IMR-90 (cell line): ENCODE results near the gene CERS1. TPM values are rescaled to one million over a fixed set of nuclear protein-coding genes. Genes with fewer than 3 reads are reported as not detected.

Source experiments
- ATAC-seq: fragments of 200-7000 bp; cut with Tn5 transposase; 2 replicates; pipeline ENCODE4 v1.9.1; 2020; ENCODE audit warnings: low read depth, mild to moderate bottlenecking, moderate library complexity
- BruUV-seq: library from RNA; stranded (reverse); fragments of 400-500 nt; replicated peaks from 2 replicates; lab custom pipeline; 2021; lab: Mats Ljungman, UMichigan
- CTCF ChIA-PET: fragments of 300-600 bp; formaldehyde crosslinking; extraction: SDS; loops from one replicate; lab custom pipeline; 2021; ENCODE audit warnings: antibody characterized with exemption; lab: Yijun Ruan, JAX
- POLR2A ChIA-PET: fragments of 300-600 bp; sonication (Branson Sonifier 250); formaldehyde crosslinking; loops from one replicate; lab custom pipeline; 2022; ENCODE audit warnings: antibody characterized with exemption; ENCODE audit not compliant: unreplicated experiment; lab: Charles Lee
- DNase-seq: peaks from one replicate; pipeline ENCODE4 v3.0.0; 2013
- H2AFZ ChIP-seq: replicated peaks from 2 replicates; pipeline ENCODE3; 2013; ENCODE audit warnings: low read length, mild to moderate bottlenecking; ENCODE audit not compliant: poor library complexity
- H2AK5ac ChIP-seq: 2 replicates; pipeline ENCODE4 v1.6.1; 2013; ENCODE audit warnings: low read depth, low read length, inconsistent platforms
- H2AK9ac ChIP-seq: replicated peaks from 2 replicates; pipeline ENCODE3; 2013; ENCODE audit warnings: mild to moderate bottlenecking, low read depth, low read length, moderate library complexity; ENCODE audit not compliant: poor library complexity
- H2BK120ac ChIP-seq: 2 replicates; pipeline ENCODE4 v1.6.1; 2013; ENCODE audit warnings: low read depth, low read length, inconsistent platforms
- H2BK15ac ChIP-seq: 3 replicates; pipeline ENCODE4 v1.6.1; 2013; ENCODE audit warnings: low read depth, low read length, inconsistent platforms
- H2BK20ac ChIP-seq: 2 replicates; pipeline ENCODE4 v1.6.1; 2013; ENCODE audit warnings: low read depth, mild to moderate bottlenecking, inconsistent platforms, low read length, moderate library complexity
- H2BK5ac ChIP-seq: 2 replicates; pipeline ENCODE4 v1.6.1; 2013; ENCODE audit warnings: mild to moderate bottlenecking, low read depth, low read length, inconsistent platforms; ENCODE audit not compliant: poor library complexity, severe bottlenecking
- H3K14ac ChIP-seq: replicated peaks from 2 replicates; pipeline ENCODE4 v1.6.1; 2013; ENCODE audit warnings: low read depth, low read length, inconsistent platforms
- H3K18ac ChIP-seq: 2 replicates; pipeline ENCODE4 v1.6.1; 2013; ENCODE audit warnings: low read depth, low read length, control low read depth
- H3K23ac ChIP-seq: 2 replicates; pipeline ENCODE4 v1.6.1; 2013; ENCODE audit warnings: low read depth, low read length, inconsistent platforms
- H3K27ac ChIP-seq: 2 replicates; pipeline ENCODE4 v1.5.1; 2013; ENCODE audit warnings: mild to moderate bottlenecking, control low read depth, low read length; ENCODE audit not compliant: insufficient read depth
- H3K27me3 ChIP-seq: 2 replicates; pipeline ENCODE4 v1.6.1; 2013; ENCODE audit warnings: low read length; ENCODE audit not compliant: control insufficient read depth, insufficient read depth
- H3K36me3 ChIP-seq: 2 replicates; pipeline ENCODE4 v1.6.1; 2013; ENCODE audit warnings: low read length, mixed read lengths; ENCODE audit not compliant: control insufficient read depth, insufficient read depth
- H3K4ac ChIP-seq: 2 replicates; pipeline ENCODE4 v1.6.1; 2013; ENCODE audit warnings: low read depth, low read length, inconsistent platforms
- H3K4me1 ChIP-seq: 2 replicates; pipeline ENCODE4 v1.6.1; 2013; ENCODE audit warnings: low read length, mixed read lengths; ENCODE audit not compliant: control insufficient read depth, insufficient read depth
- H3K4me2 ChIP-seq: 2 replicates; pipeline ENCODE4 v1.6.1; 2013; ENCODE audit warnings: low read depth, mild to moderate bottlenecking, control low read depth, low read length, moderate library complexity
- H3K4me3 ChIP-seq: 2 replicates; pipeline ENCODE4 v1.5.1; 2013; ENCODE audit warnings: low read depth, mild to moderate bottlenecking, control low read depth, low read length, moderate library complexity; ENCODE audit not compliant: insufficient read depth
- H3K56ac ChIP-seq: 2 replicates; pipeline ENCODE4 v1.6.1; 2013; ENCODE audit warnings: low read length, inconsistent platforms; ENCODE audit not compliant: insufficient read depth; ENCODE audit errors: extremely low read depth
- H3K79me1 ChIP-seq, 2 experiments: 2 replicates each; pipeline ENCODE4 v1.6.1; 2013; ENCODE audit warnings: low read length in 2 of 2, inconsistent platforms in 1 of 2, low read depth in 1 of 2
- H3K9ac ChIP-seq: 2 replicates; pipeline ENCODE4 v1.6.1; 2013; ENCODE audit warnings: low read depth, low read length, control low read depth
- H3K9me1 ChIP-seq: 2 replicates; pipeline ENCODE4 v1.6.1; 2013; ENCODE audit warnings: low read length, inconsistent platforms; ENCODE audit not compliant: insufficient read depth
- H3K9me3 ChIP-seq: 2 replicates; pipeline ENCODE4 v1.6.1; 2013; ENCODE audit warnings: low read length; ENCODE audit not compliant: control insufficient read depth, insufficient read depth
- H4K20me1 ChIP-seq: 2 replicates; pipeline ENCODE4 v1.6.1; 2013; ENCODE audit warnings: low read length, inconsistent platforms; ENCODE audit not compliant: insufficient read depth
- H4K5ac ChIP-seq: 2 replicates; pipeline ENCODE4 v1.6.1; 2013; ENCODE audit warnings: mild to moderate bottlenecking, low read depth, low read length, control low read depth
- H4K8ac ChIP-seq, 2 experiments: 2 replicates each; pipeline ENCODE4 v1.6.1; 2013; ENCODE audit warnings: low read depth in 2 of 2, low read length in 2 of 2, control low read depth in 1 of 2, inconsistent platforms in 1 of 2
- H4K91ac ChIP-seq: 2 replicates; pipeline ENCODE4 v1.6.1; 2013; ENCODE audit warnings: low read depth, low read length, inconsistent platforms; ENCODE audit not compliant: insufficient read depth
- CHD1 ChIP-seq: IDR thresholded peaks from 2 replicates; pipeline ENCODE4 v1.6.1; 2012; ENCODE audit warnings: low read depth, low read length, improper control_type of control experiment
- FOS ChIP-seq: fragments of 150-350 bp; IDR thresholded peaks from 2 replicates; pipeline ENCODE4 v1.6.1; 2016; ENCODE audit warnings: low read depth, low read length
- MAFK ChIP-seq: IDR thresholded peaks from 2 replicates; pipeline ENCODE4 v1.6.1; 2012; ENCODE audit warnings: low read depth, low read length, improper control_type of control experiment
- MAZ ChIP-seq: IDR thresholded peaks from 2 replicates; pipeline ENCODE4 v1.6.1; 2012; ENCODE audit warnings: low read depth, mild to moderate bottlenecking, low read length, improper control_type of control experiment, moderate library complexity, borderline replicate concordance
- MXI1 ChIP-seq: IDR thresholded peaks from 2 replicates; pipeline ENCODE4 v1.6.1; 2012; ENCODE audit warnings: low read depth, mild to moderate bottlenecking, low read length, moderate library complexity, borderline replicate concordance
- POLR2A ChIP-seq: IDR thresholded peaks from 2 replicates; pipeline ENCODE4 v1.6.1; 2012; ENCODE audit warnings: mild to moderate bottlenecking, low read depth, low read length
- RCOR1 ChIP-seq: IDR thresholded peaks from 2 replicates; pipeline ENCODE4 v1.6.1; 2012; ENCODE audit warnings: mild to moderate bottlenecking, low read length, improper control_type of control experiment; ENCODE audit not compliant: insufficient replicate concordance
- RFX5 ChIP-seq: IDR thresholded peaks from 2 replicates; pipeline ENCODE4 v1.8.0; 2012; ENCODE audit warnings: low read depth, mild to moderate bottlenecking, low read length, moderate library complexity
- SMC3 ChIP-seq: fragments of 150-350 bp; IDR thresholded peaks from 2 replicates; pipeline ENCODE4 v1.6.1; 2016; ENCODE audit warnings: low read depth, mild to moderate bottlenecking, antibody characterized with exemption, low read length, moderate library complexity
- WGBS, 2 experiments: methylation state at CpG; one replicate each; pipeline versions ENCODE4 v1.1.5 to v1.1.7; 2013; ENCODE audit warnings: missing lambda C conversion rate in 2 of 2; ENCODE audit not compliant: insufficient read length in 1 of 2; ENCODE audit errors: extremely low coverage in 2 of 2; 5-methylcytosine and 5-hydroxymethylcytosine counted together
- dilution Hi-C: fragments of 300-500 bp; cut with HindIII; formaldehyde crosslinking; loops from one replicate; pipeline ENCODE4 v1.14.3; 2018; ENCODE audit warnings: low sequenced_read_pairs; ENCODE audit not compliant: unreplicated experiment
- in situ Hi-C: fragments of 300-500 bp; cut with MboI; formaldehyde crosslinking; loops from 3 replicates; pipeline ENCODE4 v1.14.3; 2019; ENCODE audit warnings: low sequenced_read_pairs, inconsistent platforms, mixed read lengths
- intact Hi-C: fragments of 100-400 bp; cut with micrococcal nuclease; formaldehyde crosslinking; loops from 2 replicates; pipeline ENCODE4 v1.10.0; 2022
- polyA plus RNA-seq, 3 experiments: library from polyadenylated mRNA; depleted of rRNA; stranded (reverse); fragments of >200 nt; gene quantifications; 2 replicates each; pipeline ENCODE4 v1.2.3, GENCODE V29; 2012; ENCODE audit warnings: low replicate concordance in 1 of 3
- total RNA-seq: library from RNA; depleted of rRNA; stranded (reverse); fragments of >200 nt; gene quantifications from 2 replicates; pipeline ENCODE4 v1.2.3, GENCODE V29; 2012

The CERS1 gene
- total and polyA plus RNA-seq, 2 of the 4 experiments (the other 2 are of a cell fraction): 0.90 to 4.3 TPM

DNA sequence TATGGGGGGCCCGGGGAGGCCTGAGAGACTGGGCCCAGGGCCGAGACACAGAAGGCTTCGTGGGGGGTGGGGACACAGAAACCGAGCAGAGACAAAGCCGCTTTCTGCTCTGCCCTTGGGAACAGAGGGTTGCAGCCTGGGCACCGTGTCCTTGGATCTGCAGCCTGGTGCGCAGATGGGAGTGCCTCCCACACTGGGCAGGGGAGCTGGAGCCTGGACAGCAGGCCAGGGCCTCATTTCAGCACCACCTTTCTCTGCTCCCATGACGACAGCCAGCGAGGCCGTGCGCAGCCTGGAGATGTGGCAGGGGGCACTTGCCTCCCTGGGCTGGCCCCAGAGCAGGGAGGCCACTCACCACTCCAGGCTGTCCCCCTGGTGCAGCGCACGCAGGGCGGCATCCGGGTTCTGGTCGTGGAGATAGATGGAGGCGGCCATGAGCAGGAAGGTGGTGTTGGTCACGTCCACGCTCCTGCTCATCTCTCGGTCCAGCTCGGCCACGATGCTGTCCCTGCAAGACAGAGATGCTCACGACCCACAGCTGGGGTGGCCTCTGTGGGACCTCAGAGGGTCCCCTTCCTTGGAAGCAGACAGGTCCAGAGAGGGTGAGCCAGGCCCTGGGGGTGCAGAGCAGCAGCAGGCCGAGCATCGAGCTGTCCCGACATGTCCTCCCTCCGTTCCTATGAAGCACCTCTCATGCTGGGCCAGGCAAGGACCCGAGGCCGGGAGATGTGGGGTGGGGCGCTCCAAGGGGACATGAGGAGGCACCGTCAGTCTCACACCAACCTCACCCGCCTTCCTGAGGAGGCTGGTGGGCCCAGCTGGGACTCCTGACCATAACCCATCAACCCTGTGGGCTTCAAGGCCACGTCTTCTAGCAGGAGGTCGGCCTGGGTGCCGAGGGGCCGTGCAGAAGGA lies 10.9 kb upstream of the CERS1 start:
- Histone ChIP-seq H2AFZ (no peak overlapping the region), H3K4me2 (no peak overlapping the region), H3K9me3 (no peaks in the 10 kb centered on the region), H3K23ac (no peak overlapping the region), H3K9me1 (no peaks in the 10 kb centered on the region), H4K91ac (no peak overlapping the region), H3K79me1 (peaks cover 11 to 26% of the 10 kb centered on the region in 2 experiments), H3K9ac (no peak overlapping the region), H3K18ac (no peak overlapping the region), H3K56ac (no peak overlapping the region), H3K27ac (no peak overlapping the region), H3K14ac (no peak overlapping the region), H3K36me3 (peaks cover 67% of the 10 kb centered on the region), H3K4me3 (no peak overlapping the region), H2AK9ac (no peak overlapping the region), H2BK120ac (no peak overlapping the region), H3K4ac (no peak overlapping the region), H2BK15ac (no peak overlapping the region), H4K20me1 (peaks cover 25% of the 10 kb centered on the region), H2BK20ac (no peak overlapping the region), H3K4me1 (no peaks in the 10 kb centered on the region), H2BK5ac (no peak overlapping the region), H4K5ac (no peak overlapping the region), H2AK5ac (no peak overlapping the region), H4K8ac (no peak overlapping the region), H3K27me3 (no peaks in the 10 kb centered on the region)
- in situ Hi-C loops: no loop called here
- DNase-seq: no peak
- ChIA-PET CTCF (no interaction called here), POLR2A (no interaction called here)
- TF ChIP-seq POLR2A: no peak
- TF ChIP-seq RCOR1: no peak
- TF ChIP-seq SMC3: no peak
- no peak for TF ChIP-seq MAFK
- TF ChIP-seq MAZ: no peak
- no peak for TF ChIP-seq FOS
- TF ChIP-seq CHD1: no peak
- no peak for TF ChIP-seq RFX5
- TF ChIP-seq MXI1: no peak
- no peak for ATAC-seq
- dilution Hi-C loops: no loop called here
- intact Hi-C loops: no loop called here
- WGBS, 2 experiments: 96% methylated on average over 15 of the region's 36 CpGs; no CpG with 5 or more reads in 1 of the 2 experiments
- no TSS peak for BruUV-seq
